ENCODE measurements around the gene BRPF1. TPM values are rescaled to one million over a fixed set of nuclear protein-coding genes. Genes with fewer than 3 reads are reported as not detected.

Gene BRPF1
- total and polyA plus RNA-seq, 4 donors = 2.0 to 11.2 (median 6.5) TPM

DNA sequence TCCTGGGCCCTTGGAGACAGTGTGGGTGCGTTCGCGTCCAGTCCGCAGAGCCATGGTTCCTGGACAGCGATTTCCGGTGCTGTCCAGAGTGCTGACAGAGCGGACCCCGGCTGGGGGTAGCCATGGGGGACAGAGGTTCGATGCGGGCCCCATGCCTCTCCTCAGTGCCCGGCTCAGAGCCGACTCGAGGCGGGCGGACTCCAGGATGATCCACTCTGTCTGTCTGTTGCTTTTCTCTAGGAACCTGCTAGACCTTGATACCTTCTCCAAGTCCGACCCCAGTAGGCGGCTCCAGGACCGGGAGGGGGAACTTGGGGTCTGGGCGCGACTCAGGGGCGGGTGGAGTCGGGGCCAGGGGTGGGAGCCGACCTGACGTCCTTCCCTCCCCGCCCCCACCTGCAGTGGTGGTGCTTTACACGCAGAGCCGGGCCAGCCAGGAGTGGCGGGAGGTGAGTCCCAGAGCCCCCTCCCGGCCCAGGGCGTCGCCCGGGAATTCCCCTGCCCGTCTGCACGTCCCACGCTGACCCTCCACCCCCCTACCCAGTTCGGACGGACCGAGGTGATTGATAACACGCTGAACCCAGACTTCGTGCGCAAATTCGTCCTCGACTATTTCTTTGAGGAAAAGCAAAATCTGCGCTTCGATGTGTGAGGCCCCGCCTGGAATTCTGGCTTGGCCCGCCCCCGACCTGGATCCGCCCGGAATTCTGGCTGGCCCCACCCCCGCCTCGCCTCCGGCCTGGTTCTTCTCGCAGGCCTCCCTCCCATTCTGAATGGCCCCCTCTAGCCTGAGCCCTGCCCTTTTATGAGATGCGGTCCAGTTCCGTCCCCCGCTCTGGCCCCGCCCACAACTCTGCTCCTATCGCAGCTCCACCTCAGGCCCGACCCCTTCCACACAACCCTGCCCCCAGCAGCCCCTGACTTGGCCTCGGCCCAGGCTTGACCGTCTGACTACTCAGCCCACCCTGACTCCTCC, 26.9 kb upstream of the BRPF1 start:
- 5% methylated on average over 62 of the region's 62 CpGs for WGBS
- Histone ChIP-seq H3K4me3 (ENCODE audit: low read depth in 1 of 3, low read length in 3 of 3) (peak overlapping the region in 2 of 3 donors; percentile 11 to 24), H3K36me3 (ENCODE audit: control insufficient read depth in 4 of 4, insufficient read depth in 3 of 4, low read depth in 1 of 4, low read length in 3 of 4) (peaks cover 0 to 25% (median 8%) of the 10 kb centered on the region in 4 donors), H3K27me3 (ENCODE audit: control insufficient read depth in 4 of 4, insufficient read depth in 4 of 4, low read length in 3 of 4) (no peaks in the 10 kb centered on the region), H3K4me1 (ENCODE audit: control insufficient read depth in 4 of 4, insufficient read depth in 4 of 4, low read length in 3 of 4) (peaks cover 6 to 12% (median 10%) of the 10 kb centered on the region in 4 donors), H3K9me3 (ENCODE audit: control insufficient read depth in 4 of 4, low read length in 3 of 4) (no peaks in the 10 kb centered on the region), H3K9ac (ENCODE audit: low read depth in 1 of 2, low read length in 2 of 2) (no peak overlapping the region), H3K27ac (ENCODE audit: low read depth in 1 of 2, low read length in 2 of 2) (no peak overlapping the region)
- DNase-seq (ENCODE audit: low spot score) = peak; percentile 43
- TF ChIP-seq YY1 (IDR thresholded peaks at IDR 0.05) = no peak
- TF ChIP-seq, protein P1, sequence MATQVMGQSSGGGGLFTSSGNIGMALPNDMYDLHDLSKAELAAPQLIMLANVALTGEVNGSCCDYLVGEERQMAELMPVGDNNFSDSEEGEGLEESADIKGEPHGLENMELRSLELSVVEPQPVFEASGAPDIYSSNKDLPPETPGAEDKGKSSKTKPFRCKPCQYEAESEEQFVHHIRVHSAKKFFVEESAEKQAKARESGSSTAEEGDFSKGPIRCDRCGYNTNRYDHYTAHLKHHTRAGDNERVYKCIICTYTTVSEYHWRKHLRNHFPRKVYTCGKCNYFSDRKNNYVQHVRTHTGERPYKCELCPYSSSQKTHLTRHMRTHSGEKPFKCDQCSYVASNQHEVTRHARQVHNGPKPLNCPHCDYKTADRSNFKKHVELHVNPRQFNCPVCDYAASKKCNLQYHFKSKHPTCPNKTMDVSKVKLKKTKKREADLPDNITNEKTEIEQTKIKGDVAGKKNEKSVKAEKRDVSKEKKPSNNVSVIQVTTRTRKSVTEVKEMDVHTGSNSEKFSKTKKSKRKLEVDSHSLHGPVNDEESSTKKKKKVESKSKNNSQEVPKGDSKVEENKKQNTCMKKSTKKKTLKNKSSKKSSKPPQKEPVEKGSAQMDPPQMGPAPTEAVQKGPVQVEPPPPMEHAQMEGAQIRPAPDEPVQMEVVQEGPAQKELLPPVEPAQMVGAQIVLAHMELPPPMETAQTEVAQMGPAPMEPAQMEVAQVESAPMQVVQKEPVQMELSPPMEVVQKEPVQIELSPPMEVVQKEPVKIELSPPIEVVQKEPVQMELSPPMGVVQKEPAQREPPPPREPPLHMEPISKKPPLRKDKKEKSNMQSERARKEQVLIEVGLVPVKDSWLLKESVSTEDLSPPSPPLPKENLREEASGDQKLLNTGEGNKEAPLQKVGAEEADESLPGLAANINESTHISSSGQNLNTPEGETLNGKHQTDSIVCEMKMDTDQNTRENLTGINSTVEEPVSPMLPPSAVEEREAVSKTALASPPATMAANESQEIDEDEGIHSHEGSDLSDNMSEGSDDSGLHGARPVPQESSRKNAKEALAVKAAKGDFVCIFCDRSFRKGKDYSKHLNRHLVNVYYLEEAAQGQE (IDR thresholded peaks at IDR 0.05) = peak; percentile 99

DNA sequence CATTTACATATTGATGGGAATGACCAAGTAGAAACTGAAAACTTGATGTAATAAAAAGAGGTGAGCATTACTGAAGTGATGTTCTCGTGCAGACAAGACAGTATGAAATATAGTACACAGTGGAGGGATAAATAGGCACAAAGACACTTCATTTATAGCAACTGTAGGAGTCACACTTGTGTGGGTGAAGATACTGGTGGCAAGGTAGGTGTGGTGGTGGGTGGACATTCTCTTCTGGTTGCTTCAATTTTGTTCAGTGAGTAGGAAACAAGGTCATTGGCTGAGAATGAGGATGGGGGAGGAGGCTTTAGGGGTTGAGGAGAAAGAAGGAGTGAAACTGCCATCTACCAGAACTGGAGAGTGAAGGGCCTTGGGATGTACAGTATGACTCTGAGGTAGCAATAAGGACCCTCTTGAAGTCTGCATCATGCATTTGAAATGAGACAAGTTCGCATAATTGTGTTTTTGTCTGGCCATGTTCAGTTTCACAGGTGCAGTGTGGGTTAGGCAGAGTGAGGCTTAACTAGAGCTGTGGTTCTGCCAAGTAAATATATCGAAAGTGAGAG, 21.3 kb upstream of the BRPF1 start:
- Histone ChIP-seq H3K36me3 (ENCODE audit: control insufficient read depth in 4 of 4, insufficient read depth in 3 of 4, low read depth in 1 of 4, low read length in 3 of 4) (no peaks in the 10 kb centered on the region), H3K9me3 (ENCODE audit: control insufficient read depth in 4 of 4, low read length in 3 of 4) (no peaks in the 10 kb centered on the region), H3K9ac (ENCODE audit: low read depth in 1 of 2, low read length in 2 of 2) (no peak overlapping the region), H3K27ac (ENCODE audit: low read depth in 1 of 2, low read length in 2 of 2) (no peak overlapping the region), H3K4me3 (ENCODE audit: low read depth in 1 of 3, low read length in 3 of 3) (no peak overlapping the region), H3K4me1 (ENCODE audit: control insufficient read depth in 4 of 4, insufficient read depth in 4 of 4, low read length in 3 of 4) (no peaks in the 10 kb centered on the region), H3K27me3 (ENCODE audit: control insufficient read depth in 4 of 4, insufficient read depth in 4 of 4, low read length in 3 of 4) (no peaks in the 10 kb centered on the region)
- TF ChIP-seq JUND (IDR thresholded peaks at IDR 0.05) (no peak), HNF4G (IDR thresholded peaks at IDR 0.05) (no peak), HNF4A (conservative IDR thresholded peaks at IDR 0.05) (no peak), FOXA2 (IDR thresholded peaks at IDR 0.05) (no peak)
- 72% methylated on average over 3 of the region's 3 CpGs for WGBS
- DNase-seq (ENCODE audit: low spot score) = no peak

- TF ChIP-seq NR2F2 (IDR thresholded peaks at IDR 0.05) (no peak), GABPA (IDR thresholded peaks at IDR 0.05 in 1 of 2, conservative IDR thresholded peaks at IDR 0.05 in 1 of 2) (no peak)
- no peaks in the 10 kb centered on the region for H3K36me3 ChIP-seq (ENCODE audit: control insufficient read depth in 4 of 4, insufficient read depth in 3 of 4, low read depth in 1 of 4, low read length in 3 of 4)
- H3K4me3 ChIP-seq (ENCODE audit: low read depth in 1 of 3, low read length in 3 of 3) = no peak overlapping the region
- H3K27ac ChIP-seq (ENCODE audit: low read depth in 1 of 2, low read length in 2 of 2) = no peak overlapping the region
- H3K9ac ChIP-seq (ENCODE audit: low read depth in 1 of 2, low read length in 2 of 2) = no peak overlapping the region
- DNase-seq (ENCODE audit: low spot score) = no peak
- no peaks in the 10 kb centered on the region for H3K4me1 ChIP-seq (ENCODE audit: control insufficient read depth in 4 of 4, insufficient read depth in 4 of 4, low read length in 3 of 4)
- no peaks in the 10 kb centered on the region for H3K27me3 ChIP-seq (ENCODE audit: control insufficient read depth in 4 of 4, insufficient read depth in 4 of 4, low read length in 3 of 4)
- 80% methylated on average over 2 of the region's 2 CpGs for WGBS
- no peaks in the 10 kb centered on the region for H3K9me3 ChIP-seq (ENCODE audit: control insufficient read depth in 4 of 4, low read length in 3 of 4)
These were observed 19.1 kb upstream of the BRPF1 start for GRCh38 chr3:9712415-9712814.
